Mucosa of gallbladder (tissue), 1 donor: ENCODE measurements around the gene NBAS. TPM values are rescaled to one million over a fixed set of nuclear protein-coding genes. Genes with fewer than 3 reads are reported as not detected.

Experiments
- DNase-seq: peaks from one replicate; pipeline ENCODE4 v3.0.0-alpha.2; 2020; ENCODE audit warnings: low spot score
- total RNA-seq: library from RNA; stranded (reverse); gene quantifications from one replicate; pipeline ENCODE4 v1.2.1, GENCODE V29; 2021
- donor health status: DM: no; HTN: no; CAD: no.

NBAS gene
- total RNA-seq, 1 donor from 2014 or later = 52.7 TPM

DNA sequence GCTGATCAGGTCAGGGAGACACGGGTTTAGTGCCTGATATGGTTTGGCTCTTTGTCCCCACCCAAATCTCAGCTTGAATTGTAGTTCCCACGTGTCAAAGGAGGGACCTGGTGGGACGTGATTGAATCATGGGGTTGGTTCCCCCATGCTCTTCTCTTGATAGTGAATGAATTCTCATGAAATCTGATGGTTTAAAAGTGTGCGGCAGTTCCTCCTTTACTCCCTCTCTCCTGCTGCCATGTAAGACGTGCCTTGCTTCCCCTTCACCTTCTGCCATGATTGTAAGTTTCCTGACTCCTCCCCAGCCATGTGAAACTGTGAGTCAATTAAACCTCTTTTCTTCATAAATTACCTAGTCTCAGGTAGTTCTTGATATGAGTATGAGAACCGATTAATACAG, 424.5 kb downstream of the NBAS start:
- DNase-seq = no peak

GRCh38 chr2:15134957-15135356, 426.2 kb downstream of the NBAS start:
- no peak for DNase-seq

DNA sequence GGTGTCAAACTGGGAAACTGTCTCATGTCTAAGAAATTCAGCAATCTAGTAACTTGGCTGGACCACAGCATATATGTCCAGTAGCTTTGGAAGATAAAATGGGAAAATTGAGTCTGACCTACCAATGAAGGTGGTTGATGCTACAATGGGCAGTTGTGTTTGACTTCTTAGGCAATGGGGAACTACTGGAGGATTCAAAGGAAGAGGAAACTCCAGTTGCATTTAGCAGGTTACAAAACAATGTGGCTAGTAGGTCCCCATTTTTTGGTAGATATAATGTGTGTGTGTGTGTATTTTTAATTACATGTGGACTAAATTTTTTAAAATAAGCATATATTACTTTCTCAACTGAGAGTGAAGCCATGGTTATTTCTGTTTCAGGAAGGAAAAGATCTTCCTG, 427.7 kb downstream of the NBAS start:
- DNase-seq = no peak

DNA sequence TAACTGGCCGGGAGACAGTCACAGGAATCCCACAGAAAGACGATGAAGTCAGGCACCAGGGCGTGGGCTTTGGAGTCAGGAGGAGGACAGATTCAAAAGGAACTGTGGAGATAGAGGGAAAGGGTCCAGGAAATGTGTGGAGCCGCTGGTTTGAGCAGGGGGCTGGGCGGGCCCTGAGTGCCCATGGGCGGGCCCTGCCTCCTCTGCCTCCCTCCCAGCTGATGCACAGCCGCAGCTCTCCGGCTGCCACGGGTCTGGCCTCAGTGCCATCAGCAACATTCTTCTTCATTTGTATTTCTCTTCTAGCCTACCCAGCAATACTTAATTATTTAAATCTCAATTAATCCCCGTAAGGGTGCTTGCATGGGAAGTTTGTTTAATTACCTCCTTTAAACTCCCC, 432.3 kb downstream of the NBAS start:
- no peak for DNase-seq

DNA sequence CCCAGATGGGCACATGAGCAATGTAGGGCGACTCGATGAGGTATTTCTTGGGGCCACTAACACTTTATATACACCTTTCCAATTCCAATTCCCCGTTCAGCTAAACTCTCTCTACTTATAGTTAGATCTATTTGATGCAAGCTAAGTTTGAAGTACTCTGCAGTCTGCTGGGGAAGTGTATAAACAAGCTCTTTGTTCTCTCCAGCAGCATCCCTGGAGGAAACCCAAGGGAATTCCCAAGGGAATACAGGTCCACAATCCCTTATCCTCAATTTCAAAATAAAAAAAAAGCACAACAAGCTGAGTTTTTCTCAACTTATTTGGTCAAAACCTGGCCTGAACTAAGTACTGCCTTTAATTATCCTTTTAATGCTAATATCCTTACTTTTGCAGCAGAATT, 433.3 kb downstream of the NBAS start:
- no peak for DNase-seq

- DNase-seq = no peak
Observed at GRCh38 chr2:15127301-15127700, 433.8 kb downstream of the NBAS start.

GRCh38 chr2:15126373-15126772, 434.8 kb downstream of the NBAS start:
- no peak for DNase-seq

GRCh38 chr2:15122915-15123314, 438.2 kb downstream of the NBAS start:
- no peak for DNase-seq

DNA sequence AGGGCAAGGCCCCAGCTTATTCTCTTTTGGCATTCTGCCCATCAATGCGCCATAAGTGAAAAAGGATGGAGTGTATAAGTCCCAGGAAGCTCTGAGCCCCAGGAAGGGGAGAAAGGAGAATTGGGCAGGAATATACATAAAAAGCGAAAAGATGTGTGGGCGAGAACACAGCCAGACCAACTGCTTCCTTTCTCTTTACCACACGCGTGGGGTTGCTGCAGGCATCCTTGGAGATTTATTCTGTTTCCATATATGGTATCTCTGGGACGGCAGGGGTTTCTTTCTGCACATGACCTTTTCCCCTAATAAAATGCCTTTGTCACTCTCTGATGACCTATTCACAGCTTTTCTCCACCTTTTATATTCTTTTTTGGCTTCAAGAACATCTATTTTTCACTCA, 440.5 kb downstream of the NBAS start:
- no peak for DNase-seq

- DNase-seq = no peak
Observed at GRCh38 chr2:15119722-15120175, 441.4 kb downstream of the NBAS start.

DNA sequence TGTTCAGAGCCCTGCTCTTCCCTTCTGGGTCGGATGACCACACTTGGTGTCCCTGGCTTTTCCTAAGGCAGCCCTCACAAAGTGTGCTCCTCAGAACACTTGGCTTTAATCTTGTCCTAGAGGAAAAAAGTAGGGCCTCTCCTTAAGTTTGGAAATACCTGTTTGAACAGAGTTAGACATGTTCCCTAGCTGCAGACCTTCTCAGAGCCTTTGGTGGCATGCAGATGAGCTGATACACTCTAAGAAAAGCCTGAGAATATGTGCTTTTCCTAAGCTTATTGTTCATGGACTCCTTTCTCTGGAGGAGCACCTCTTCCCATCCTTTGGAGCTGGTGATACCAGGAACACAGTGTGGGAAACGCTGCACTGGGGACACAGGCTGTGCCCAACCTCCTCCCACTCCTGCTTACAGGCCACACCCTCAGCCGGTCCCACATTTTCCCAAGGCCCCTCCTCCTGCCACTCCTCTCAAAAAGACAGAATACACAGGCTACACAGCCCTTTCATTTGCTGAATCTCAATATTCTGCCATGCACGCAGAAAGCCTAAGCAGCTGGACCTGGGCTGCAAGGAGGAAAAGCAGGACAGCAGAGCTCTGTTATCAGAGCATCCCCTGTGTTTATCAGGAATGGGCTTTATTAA, 443.6 kb downstream of the NBAS start:
- DNase-seq = no peak

Other genes with a start within 250 kb of the NBAS start
- 69.1 TPM for gene DDX1, start 30.5 kb upstream of the NBAS start, total RNA-seq